Neural progenitor cell (in vitro differentiated cells): ENCODE results near the gene IDE. TPM values are rescaled to one million over a fixed set of nuclear protein-coding genes. Genes with fewer than 3 reads are reported as not detected.

Source experiments
- total RNA-seq: library from RNA; depleted of rRNA; stranded (reverse); fragments of >200 nt; gene quantifications from 2 replicates; pipeline ENCODE4 v1.2.3, GENCODE V29; 2015; ENCODE audit warnings: low replicate concordance

Gene IDE
- total RNA-seq, 1 donor from 2014 or later = 44.8 TPM

Other genes starting within 250 kb of the IDE start
- 80.2 and 128 TPM in 2 replicates for gene KIF11, start 19.0 kb upstream of the IDE start, total RNA-seq
- gene HHEX, start 115.9 kb upstream of the IDE start, total RNA-seq = not detected in 2 replicates